UCSD-AML1 (cell line): ENCODE data around the gene SUGP1.

Source experiments
- DNase-seq: peaks from one replicate; lab custom pipeline; 2025; ENCODE audit not compliant: unreplicated experiment; lab: John Stamatoyannopoulos, UW

The SUGP1 gene

GRCh38 chr19:19304186-19304965, 15.9 kb downstream of the SUGP1 start:
- DNase-seq, result no peak

- no peak for DNase-seq
Observed at GRCh38 chr19:19303411-19303810, 16.9 kb downstream of the SUGP1 start.

GRCh38 chr19:19300613-19301012, 19.7 kb downstream of the SUGP1 start:
- no peak for DNase-seq

- no peak for DNase-seq
Observed at GRCh38 chr19:19297759-19298158, 22.6 kb downstream of the SUGP1 start.

DNA sequence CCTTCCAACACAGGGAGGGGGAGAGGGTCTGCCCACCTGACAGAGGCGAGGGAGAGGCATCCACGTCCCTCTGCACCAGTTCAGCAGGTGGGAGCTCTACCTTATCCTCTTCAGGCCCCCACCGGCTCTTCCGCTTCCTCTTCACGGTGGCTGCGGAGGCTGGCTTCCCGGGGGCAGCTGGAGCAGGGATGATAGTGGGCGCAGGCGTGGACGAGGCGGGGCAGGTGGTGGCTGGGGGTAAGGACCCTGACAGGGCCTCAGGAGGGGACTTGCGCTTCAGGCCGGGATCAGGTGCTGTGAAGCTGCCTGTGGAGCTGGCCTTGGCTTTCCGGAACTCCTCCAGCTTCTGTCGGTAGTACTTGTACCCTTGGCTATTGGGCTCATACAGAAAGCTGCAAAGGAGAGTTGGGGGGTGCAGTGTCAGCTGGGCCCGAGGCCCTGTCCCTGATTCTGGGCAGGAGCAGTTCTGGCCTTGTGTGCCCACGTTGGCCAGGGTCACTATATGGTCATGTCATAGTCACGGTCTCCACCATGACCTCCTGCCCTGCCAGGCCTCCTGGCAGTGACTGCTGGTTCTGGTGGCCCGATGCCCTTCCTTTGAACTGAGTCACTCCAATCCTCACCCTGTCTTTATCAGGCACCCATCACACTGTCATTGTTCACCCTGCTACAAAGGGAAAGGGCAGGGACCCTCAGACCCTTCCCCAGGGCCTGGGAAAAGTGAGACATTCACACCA, 23.2 kb downstream of the SUGP1 start:
- no peak for DNase-seq

GRCh38 chr19:19294914-19295313, 25.4 kb downstream of the SUGP1 start:
- DNase-seq, result no peak

- DNase-seq, result no peak
Observed at GRCh38 chr19:19292607-19293006, 27.7 kb downstream of the SUGP1 start.

- DNase-seq, result no peak
Observed at GRCh38 chr19:19285686-19286085, 34.6 kb downstream of the SUGP1 start.

GRCh38 chr19:19280561-19280960, 39.7 kb downstream of the SUGP1 start:
- no peak for DNase-seq

DNA sequence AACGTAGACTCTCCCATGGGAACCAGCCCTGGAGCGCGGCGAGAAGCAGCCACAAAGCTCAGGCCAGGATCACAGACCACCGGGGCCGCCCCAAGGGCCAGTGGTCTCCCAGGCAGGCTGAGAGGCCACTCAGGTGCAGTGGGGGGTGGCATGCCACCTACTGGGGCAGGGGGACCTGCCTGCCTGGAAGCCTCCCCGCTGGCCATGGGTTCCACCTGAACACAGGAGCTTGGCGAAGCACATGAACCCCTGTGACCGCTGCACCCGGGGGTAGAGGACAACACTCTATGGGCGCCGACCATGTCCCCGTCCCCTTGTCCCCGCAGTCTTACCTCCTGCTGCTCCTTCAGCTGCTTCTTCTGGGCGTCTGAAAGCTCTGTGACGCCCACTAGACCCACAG, 40.5 kb downstream of the SUGP1 start:
- no peak for DNase-seq

DNA sequence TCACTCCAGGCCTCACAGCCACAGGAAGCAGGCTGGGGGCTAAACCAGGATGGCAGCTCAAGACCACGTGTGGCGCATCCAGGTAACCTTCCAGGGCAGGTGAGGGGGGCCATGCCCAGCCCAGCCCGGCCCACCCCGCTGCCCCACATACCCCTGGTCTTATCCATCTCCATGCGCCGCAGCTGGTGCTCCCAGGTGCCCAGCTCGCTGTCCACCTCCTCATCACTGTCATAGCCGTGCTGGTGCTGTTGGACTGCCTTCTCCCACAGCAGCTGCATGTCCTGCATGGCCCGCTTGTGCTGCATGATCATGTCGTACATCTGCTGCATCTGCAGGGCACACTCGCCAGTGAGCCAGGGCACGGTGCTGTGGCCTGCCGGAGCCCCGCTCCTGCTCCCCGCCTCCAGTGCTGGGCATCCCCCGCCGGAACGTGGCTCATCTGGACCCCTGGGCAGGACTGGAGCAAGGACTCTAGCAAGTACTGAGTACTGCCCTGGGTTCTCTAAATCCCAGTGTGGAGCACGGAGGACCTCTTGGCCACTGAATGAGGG, 41.2 kb downstream of the SUGP1 start:
- no peak for DNase-seq

DNA sequence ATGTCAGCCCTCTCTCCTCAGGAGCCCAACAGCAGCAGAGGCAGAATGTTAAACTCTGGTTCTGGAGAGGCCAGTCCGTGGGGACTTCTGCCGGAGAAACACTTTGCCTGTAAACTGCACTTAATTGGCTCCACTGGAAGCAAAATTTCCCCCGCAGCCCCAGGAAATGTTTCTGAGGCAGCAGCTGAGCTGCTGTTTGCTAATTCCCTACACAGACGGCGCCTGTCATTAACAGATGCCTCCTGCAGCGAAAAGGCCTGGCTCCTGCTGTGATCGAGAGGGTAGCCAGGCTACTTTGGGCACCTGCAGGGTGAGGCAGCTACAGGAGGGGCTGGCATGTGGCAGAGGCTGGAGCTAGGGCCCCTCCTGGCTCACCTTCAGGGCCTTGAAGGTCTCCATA, 42.0 kb downstream of the SUGP1 start:
- DNase-seq, result no peak

DNA sequence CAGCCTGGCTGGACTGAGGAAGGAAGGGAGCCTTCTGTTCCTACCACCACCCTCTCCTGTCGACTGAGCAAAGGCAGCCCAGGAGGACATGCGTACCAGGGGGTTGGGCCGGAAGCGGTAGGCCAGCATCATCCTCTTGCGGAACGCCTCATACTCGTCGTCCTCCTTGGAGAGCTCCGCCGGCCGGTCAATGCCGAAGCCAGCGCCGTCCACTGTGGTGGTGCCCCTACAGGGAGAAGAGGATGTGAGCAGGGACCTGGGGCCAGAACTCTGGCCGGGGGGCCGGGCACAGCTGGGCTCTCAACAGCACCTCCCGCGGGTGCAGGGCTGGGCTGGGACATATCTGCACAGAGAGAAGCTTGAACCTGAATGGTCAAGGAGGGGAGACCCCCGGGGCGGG, 43.5 kb downstream of the SUGP1 start:
- no peak for DNase-seq

DNA sequence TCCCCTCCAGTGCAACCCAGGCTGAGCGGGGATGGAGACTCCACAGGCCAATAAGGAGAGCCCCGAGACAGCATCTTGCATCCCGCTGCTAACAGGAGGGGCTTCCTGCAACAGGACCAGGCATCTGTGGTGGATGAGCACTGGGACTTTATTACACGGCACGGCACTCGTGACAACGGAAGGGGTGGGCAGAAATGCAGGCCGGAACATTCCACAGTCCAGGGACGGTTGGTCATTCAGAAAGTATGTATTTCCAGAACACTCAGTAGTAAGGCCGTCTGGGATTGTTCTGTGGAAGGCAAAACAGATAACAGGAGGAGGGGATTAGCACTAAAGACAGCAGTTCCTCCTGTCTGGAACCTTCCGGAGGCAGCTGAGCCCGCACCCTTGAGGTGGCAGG, 43.9 kb downstream of the SUGP1 start:
- no peak for DNase-seq

DNA sequence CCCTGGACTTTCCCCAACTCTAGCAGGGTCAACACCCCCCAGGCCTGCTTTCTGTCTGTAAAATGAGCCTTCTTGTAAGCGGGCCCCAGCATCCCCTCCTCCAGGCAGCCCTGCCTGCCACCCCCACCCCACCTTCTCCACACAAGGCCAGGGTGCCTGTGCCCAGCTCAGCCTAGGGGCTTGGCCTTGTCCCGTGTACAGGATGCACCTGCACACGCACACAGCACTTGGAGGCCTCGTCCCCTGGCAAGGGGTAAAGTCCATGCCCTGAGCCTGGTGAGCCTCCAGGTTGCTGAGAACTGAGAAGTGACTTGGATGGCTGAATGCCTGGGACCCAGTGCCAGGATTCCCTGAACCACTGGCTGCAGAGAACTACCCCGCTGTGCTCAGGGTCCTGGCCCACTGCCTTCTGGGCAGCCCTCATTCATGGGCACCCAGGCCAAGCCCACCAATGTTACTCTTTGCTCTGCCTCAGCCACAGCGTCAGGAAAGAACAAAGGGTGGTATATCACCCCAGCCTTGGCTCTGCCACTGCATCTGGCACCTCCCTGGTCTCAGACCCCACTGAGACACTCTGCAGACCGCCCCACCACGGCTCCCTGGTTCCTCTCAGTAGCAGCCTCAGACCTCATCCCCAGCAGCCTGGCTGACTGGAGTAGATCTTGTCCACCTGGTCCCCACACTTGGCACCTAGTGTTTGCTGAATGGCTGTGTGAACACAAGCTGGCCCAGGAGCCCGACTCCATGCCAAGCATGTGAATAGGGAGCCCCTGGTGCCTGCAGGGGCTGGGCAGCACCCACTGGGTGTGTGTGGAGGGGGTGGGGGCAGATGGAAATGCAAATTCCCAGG, 45.4 kb downstream of the SUGP1 start:
- DNase-seq, result no peak

DNA sequence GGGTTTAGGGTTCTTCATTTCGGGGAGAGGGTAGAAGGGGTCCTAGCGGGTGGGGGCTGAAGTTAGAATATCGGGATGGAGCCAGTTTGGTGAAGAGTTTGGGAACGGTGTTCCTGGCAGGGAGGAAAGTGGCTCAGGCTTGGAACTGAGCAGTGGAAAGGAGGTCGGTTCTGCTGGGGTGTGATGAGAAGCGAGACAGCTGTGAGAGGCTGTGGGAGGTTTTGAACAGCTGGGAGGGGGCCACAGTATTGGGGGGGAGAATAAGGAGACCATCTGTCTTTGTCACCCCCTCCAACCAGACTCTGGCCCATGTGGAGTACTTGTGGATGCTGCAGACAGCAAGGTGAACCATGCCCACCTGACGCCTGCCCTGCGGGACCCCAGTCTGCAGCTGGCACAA, 46.2 kb downstream of the SUGP1 start:
- DNase-seq, result no peak

- no peak for DNase-seq
Observed at GRCh38 chr19:19271828-19272599, 48.3 kb downstream of the SUGP1 start.

GRCh38 chr19:19270749-19271571, 49.3 kb downstream of the SUGP1 start:
- DNase-seq, result no peak

DNA sequence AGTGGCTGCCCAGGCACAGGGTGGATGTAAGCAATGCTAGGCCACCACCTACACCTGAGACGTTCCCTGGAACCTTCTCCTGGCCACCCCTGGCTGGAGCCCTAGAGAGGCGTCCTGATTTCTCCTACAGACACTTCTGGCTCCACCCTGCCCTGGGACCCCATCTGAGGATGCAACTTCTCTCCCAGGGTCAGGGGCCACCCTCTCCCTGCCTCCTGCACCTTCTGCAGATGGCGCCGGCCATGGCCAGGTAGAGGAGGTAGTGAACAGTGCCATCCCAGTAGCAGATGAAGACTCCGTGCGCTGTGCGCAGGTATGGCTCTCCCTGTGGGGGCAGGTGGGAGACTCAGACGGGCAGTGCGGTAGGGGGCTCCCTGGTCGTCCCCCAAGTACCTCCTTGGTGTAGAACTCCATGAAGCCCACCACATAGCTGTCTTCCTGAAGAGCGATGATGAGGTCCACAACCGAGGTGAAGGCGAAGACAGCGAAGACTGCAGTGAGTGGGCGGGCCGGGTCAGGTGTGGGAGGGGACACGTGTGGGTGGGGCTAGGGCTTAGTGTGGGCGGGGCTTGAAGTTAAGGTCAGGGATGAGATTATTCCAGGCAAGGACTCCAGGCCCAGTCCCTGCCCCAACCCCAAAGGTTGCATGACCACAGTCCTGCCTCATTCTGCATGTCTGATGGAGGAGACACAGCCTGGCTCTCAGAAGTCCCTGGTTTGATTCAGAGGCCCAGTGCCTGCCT, 50.2 kb downstream of the SUGP1 start:
- no peak for DNase-seq
